KMS-11 (cell line): ENCODE results near the gene SLA2.
A peak's percentile ranks its signal among the peaks of the same experiment; 100 is the strongest.

Experiments used
- H2AFZ ChIP-seq: fragments of 200-600 bp; sonication (generic); 2 replicates; pipeline ENCODE4 v1.6.1; 2016; ENCODE audit warnings: antibody characterized with exemption, mixed run types, low read depth
- H3K27ac ChIP-seq: fragments of 200-600 bp; sonication (generic); 2 replicates; pipeline ENCODE4 v1.6.1; 2016; ENCODE audit warnings: mild to moderate bottlenecking, mixed run types
- H3K27me3 ChIP-seq: fragments of 200-600 bp; sonication (generic); 2 replicates; pipeline ENCODE4 v1.6.1; 2017; ENCODE audit warnings: mild to moderate bottlenecking, low read depth, mixed run types, moderate library complexity; ENCODE audit not compliant: insufficient read depth
- H3K36me3 ChIP-seq: fragments of 200-600 bp; sonication (generic); 2 replicates; pipeline ENCODE4 v1.6.1; 2017; ENCODE audit warnings: mild to moderate bottlenecking, mixed run types; ENCODE audit not compliant: insufficient read depth
- H3K4me1 ChIP-seq: fragments of 200-600 bp; sonication (generic); 2 replicates; pipeline ENCODE4 v1.6.1; 2016; ENCODE audit warnings: mild to moderate bottlenecking, low read depth, mixed run types; ENCODE audit not compliant: poor library complexity, severe bottlenecking
- H3K4me2 ChIP-seq: fragments of 200-600 bp; sonication (generic); 2 replicates; pipeline ENCODE4 v1.7.0; 2016; ENCODE audit warnings: mild to moderate bottlenecking, mixed run types
- H3K4me3 ChIP-seq: fragments of 200-600 bp; sonication (generic); IDR thresholded peaks from 2 replicates; pipeline ENCODE4 v1.6.1; 2017; ENCODE audit warnings: low read depth, low read length, mixed read lengths; ENCODE audit not compliant: insufficient read depth
- H3K79me2 ChIP-seq: fragments of 200-600 bp; sonication (generic); 2 replicates; pipeline ENCODE4 v1.6.1; 2016; ENCODE audit warnings: low read depth, mixed run types; ENCODE audit not compliant: insufficient read depth
- H3K9ac ChIP-seq: fragments of 200-600 bp; sonication (generic); 2 replicates; pipeline ENCODE4 v1.6.1; 2016; ENCODE audit warnings: mild to moderate bottlenecking, mixed run types
- H4K20me1 ChIP-seq: fragments of 200-600 bp; sonication (generic); 2 replicates; pipeline ENCODE4 v1.6.1; 2016; ENCODE audit warnings: mild to moderate bottlenecking, mixed run types; ENCODE audit not compliant: insufficient read depth
- TF ChIP-seq, protein P1 (sequence below): fragments of 200-600 bp; sonication (generic); conservative IDR thresholded peaks from 2 replicates; pipeline ENCODE4 v1.6.1; 2017; ENCODE audit warnings: low read depth, mild to moderate bottlenecking, antibody characterized with exemption, low read length, moderate library complexity, mixed read lengths

The SLA2 gene

DNA sequence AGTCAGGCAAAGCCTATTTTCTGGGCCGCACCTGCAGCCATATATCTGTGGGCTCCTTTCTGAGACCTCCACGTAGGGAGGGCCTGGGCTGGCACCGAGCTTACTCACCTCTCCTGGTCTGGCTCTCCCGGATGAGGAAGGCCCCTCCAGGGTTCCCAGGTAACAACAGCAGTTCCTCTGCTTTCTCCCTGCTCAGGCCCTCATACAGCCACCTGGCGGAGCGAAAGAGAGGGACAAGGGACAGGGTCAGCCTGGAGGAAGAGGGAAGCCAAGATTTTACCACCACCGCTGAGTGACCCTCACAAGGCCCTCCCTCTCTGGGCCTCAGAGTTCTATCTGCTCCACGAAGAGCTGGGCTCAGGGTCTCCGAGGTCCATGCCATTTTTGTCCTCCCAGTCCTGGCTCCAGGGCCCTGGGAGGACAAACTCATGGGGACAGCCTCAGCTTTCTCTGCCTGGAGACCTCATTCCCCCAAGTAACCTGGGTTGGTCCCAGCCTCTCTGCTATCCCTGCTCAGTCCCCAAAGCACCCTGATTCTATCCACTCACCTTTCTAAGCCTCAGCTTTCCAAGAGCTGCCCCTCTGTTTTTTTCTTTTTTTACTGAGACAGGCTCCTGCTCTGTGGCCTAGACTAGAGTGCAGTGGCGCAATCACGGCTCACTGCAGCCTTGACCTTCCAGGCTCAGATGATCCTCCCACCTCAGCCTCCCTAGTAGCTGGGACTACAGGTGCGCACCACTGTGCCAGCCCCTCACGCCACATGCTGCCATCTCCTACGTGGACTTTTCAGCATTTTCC is 13.3 kb downstream of the SLA2 start:
- H2AFZ ChIP-seq, result no peak overlapping the region
- H3K9ac ChIP-seq, result no peak overlapping the region
- TF ChIP-seq, protein P1, sequence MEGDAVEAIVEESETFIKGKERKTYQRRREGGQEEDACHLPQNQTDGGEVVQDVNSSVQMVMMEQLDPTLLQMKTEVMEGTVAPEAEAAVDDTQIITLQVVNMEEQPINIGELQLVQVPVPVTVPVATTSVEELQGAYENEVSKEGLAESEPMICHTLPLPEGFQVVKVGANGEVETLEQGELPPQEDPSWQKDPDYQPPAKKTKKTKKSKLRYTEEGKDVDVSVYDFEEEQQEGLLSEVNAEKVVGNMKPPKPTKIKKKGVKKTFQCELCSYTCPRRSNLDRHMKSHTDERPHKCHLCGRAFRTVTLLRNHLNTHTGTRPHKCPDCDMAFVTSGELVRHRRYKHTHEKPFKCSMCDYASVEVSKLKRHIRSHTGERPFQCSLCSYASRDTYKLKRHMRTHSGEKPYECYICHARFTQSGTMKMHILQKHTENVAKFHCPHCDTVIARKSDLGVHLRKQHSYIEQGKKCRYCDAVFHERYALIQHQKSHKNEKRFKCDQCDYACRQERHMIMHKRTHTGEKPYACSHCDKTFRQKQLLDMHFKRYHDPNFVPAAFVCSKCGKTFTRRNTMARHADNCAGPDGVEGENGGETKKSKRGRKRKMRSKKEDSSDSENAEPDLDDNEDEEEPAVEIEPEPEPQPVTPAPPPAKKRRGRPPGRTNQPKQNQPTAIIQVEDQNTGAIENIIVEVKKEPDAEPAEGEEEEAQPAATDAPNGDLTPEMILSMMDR, result no peak

DNA sequence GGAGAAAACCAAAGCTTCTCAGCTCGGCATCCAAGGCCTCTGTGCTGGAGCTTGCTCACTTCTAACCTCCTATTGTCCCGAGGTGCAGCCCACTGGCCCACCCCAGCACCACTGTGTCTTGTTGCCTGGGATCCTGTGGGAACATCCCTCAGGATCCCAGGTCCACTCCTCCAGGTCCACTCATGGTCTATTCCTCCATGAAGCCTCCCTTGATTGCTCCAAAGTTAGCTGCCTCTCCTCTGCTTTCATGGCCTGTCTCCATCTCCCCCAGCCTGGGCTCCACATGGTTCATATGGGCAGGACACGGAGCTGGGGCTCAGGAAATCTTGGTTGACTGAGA is 13.9 kb downstream of the SLA2 start:
- Histone ChIP-seq H3K4me3 (no peak overlapping the region), H3K36me3 (no peaks in the 10 kb centered on the region), H3K27ac (no peak overlapping the region), H3K4me2 (no peak overlapping the region), H3K27me3 (no peaks in the 10 kb centered on the region), H3K4me1 (peaks cover 21% of the 10 kb centered on the region), H2AFZ (no peak overlapping the region), H3K9ac (no peak overlapping the region), H3K79me2 (no peaks in the 10 kb centered on the region), H4K20me1 (no peaks in the 10 kb centered on the region)
- TF ChIP-seq, protein P1, result no peak

More for the DNA sequence above, 13.3 kb downstream of the SLA2 start:
- Histone ChIP-seq H3K4me3 (no peak overlapping the region), H3K36me3 (no peaks in the 10 kb centered on the region), H3K4me2 (no peak overlapping the region), H3K27me3 (no peaks in the 10 kb centered on the region), H4K20me1 (no peaks in the 10 kb centered on the region), H3K79me2 (no peaks in the 10 kb centered on the region), H3K4me1 (peaks cover 21% of the 10 kb centered on the region), H3K27ac (no peak overlapping the region)

DNA sequence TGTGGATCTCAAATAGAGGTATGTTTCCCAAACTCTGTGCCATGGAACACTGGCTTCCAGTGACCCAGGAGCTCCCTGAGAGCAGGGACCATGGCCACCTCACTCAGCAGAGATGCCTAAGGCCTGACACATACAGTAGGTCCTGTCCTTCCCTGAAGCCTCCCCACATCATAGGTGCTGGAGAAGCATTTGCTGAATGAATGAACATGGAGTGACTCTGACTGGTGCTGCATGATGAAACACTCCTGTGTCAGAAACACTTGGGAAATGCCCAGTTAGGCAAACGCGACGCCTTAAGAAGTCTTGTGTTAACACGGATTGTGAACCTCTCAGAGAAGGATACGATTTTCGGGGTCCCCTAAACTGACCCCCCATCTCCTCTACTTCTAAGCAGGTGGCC is 14.3 kb downstream of the SLA2 start:
- no peak overlapping the region for H3K4me3 ChIP-seq
- H3K36me3 ChIP-seq, result no peaks in the 10 kb centered on the region
- TF ChIP-seq, protein P1, result no peak
- no peak overlapping the region for H3K9ac ChIP-seq
- no peaks in the 10 kb centered on the region for H3K27me3 ChIP-seq
- H3K27ac ChIP-seq, result no peak overlapping the region
- H3K79me2 ChIP-seq, result no peaks in the 10 kb centered on the region
- no peaks in the 10 kb centered on the region for H4K20me1 ChIP-seq
- H3K4me1 ChIP-seq, result peaks cover 21% of the 10 kb centered on the region
- no peak overlapping the region for H2AFZ ChIP-seq
- no peak overlapping the region for H3K4me2 ChIP-seq

DNA sequence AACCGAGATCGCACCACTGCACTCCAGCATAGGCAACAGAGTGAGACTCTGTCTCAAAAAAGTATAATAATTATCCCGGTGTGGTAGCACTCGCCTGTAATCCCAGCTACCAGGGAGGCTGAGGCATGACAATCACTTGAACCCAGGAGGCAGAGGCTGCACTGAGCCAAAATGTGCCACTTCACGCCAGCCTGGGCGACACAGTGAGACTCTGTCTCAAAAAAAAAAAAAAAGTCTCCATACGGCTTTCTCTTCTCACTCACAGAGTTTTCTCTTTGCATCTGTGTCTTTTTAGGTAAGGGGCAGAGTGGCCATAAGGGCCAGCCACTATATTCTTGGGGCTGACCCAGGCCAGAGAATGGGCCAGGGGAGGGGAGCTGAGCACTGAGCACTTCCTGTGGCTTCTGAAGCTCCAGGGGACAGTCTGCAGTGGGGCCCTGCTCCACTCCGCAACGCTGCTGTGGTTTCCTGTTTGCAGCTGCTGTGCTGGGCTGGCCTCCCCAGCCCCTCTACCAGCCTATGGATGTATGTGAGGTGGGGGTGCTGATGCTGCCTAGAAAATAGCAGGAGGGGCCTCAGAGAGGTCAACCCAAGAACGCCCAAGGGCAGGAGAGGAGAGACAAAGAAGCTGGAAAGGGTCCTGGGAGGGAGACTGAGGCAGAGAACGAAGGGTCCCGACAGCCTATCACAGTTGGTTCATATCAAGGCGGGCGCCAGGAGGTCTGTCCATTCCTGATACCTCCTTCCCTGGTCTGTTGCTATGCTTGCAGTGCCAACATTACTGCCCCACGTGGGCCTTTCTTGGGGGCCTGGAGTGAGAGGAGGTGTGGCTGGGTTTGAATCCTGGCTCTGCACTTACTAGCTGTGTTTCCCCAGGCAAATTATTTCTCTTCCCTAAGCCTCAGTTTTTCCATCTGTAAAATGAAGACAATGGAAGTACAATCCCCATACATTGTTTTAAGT is 16.0 kb downstream of the SLA2 start:
- Histone ChIP-seq H3K79me2 (no peaks in the 10 kb centered on the region), H3K4me3 (no peak overlapping the region), H3K27ac (peak overlapping the region; percentile 28; the same call in 1 of the 2 replicates), H3K9ac (peak overlapping the region; percentile 33; the same call in 1 of the 2 replicates), H3K27me3 (no peaks in the 10 kb centered on the region), H4K20me1 (no peaks in the 10 kb centered on the region), H3K4me2 (peak overlapping the region; percentile 73), H3K4me1 (peaks cover 21% of the 10 kb centered on the region), H3K36me3 (no peaks in the 10 kb centered on the region), H2AFZ (peak overlapping the region; percentile 75)
- TF ChIP-seq, protein P1, result no peak
